GM19324 (cell line): Measurements from ENCODE around the gene CTSO.
"Not testable (repeated sequence)": the region's sequence is repeated elsewhere in the genome, so short reads cannot be mapped to it uniquely, and the experiment has no call there.

Source experiments
- ATAC-seq: cut with Tn5 transposase; IDR thresholded peaks from one replicate; pipeline ENCODE4 v1.9.1; 2021; ENCODE audit warnings: mild to moderate bottlenecking, moderate library complexity; ENCODE audit not compliant: unreplicated experiment, low FRiP score

CTSO gene

DNA sequence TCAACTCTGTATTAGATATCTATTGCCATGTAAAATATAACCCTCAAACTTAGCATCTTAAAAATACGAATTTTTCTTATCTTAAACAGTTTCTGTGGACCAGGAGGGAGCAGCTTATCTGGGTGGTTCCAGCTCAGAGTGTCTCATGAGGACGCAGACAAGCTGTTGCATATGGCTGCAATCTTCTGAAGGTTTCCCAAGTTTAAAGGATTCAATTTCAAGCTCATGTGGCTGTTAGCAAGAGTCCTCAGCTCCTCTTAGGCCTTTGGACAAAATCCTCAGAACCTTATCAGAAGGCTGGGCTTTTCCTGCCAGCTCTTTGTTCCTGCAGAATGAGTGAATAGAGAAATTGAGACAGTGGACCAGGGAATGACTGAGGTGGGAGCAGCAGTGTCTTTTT is 2.8 kb upstream of the CTSO start:
- no peak for ATAC-seq

DNA sequence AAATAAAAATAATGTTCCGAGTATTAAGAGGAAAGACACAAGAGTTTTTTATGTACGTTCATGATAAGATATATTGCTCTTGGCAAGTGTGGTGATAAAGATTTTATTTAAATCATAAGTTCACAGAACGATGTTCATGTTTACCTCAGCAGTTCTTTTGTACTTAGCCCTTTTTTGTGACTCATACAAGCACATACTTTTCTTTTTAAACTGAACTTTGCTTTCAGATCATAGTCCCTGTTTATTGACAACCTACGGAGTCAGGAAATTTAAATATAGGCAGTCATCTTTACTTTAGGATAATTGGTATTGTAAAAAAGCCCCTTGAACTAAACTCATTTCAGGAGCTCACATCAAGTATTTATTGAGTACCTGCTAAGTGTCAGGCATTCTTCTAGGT is 1.3 kb upstream of the CTSO start:
- ATAC-seq, result no peak

DNA sequence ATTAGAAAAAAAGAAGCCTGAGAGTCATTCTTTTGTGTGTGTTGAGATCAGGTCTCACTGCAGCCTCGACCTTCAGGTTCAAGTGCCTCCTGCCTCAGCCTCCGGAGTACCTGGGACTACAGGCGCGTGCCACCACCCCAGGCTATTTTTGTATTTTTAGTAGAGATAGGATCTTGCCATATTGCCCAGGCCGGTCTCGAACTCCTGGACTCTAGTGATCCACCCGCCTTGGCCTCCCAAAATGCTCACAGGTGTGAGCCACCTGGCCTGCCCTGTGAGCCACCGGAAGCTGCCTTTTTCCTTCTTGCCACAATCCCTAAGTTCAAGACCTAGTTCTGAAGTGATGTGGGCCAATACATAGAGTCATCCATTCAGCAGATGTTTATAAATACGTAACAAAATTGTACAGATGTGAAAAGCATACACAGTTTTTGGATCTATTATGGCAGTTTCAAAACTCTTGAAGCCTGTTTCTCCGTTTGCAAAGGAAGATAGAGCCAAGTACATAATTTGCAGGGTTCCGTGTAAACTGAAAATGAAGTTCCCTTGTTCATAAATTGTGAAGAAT is 536 bp upstream of the CTSO start:
- ATAC-seq, result no peak

DNA sequence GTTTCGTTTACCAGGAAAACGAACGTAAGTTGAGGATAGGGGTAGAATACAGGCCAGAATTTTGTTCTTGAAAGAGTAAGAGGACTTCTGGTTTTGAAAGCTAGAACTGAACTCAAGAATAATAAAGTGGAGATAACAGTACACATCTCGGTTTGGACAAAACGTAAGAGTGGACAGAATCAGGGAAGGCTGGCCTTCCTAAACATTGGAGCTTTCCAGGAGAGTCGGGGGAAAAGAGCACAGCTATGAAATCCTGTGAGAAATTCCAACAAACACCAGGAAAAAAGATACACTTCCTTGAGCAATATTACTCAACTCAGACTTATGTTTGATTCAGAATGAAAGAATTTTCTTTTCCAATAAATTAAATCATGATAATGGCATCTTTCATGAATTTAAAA is 1.2 kb downstream of the CTSO start:
- no peak for ATAC-seq

DNA sequence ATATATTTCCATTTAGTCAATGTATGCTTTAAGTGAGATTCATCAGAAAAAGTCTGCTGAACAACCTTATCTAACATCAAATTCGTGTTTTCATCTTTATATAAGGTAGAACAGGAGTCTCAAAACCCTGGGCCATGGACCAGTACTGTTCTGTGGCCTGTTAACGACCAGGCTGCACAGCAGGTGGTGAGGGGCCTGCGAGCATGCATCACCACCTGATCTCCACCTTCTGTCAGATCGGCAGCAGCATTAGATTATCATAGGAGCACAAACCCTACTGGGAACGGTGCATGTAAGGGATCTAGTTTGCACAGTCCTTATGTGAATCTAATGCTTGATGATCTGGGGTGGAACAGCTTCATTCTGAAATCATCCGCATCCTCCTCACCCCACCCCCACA is 3.2 kb downstream of the CTSO start:
- ATAC-seq, result no peak

GRCh38 chr4:155948541-155948940 is 5.1 kb downstream of the CTSO start:
- ATAC-seq, result no peak

- no peak for ATAC-seq
These were observed 7.2 kb downstream of the CTSO start for GRCh38 chr4:155946486-155946885.

DNA sequence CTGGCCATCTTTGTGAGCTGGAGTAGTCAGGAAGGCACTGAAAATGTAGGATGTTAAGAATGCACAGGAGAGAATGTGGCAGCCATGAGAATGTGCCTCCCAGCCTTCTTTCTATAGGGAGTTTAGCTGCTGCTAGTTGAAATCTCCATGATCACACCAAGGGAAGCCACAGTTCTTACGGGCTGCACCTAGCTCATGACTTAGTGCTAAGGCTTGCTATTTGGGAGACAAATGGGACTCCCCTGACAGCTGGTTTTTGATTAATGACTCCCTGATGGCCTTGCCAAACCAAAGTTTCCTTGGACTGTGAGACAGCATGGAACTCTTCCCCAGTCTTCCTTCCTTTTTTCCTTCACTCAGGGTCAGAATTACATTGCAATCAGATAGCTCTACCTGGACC is 9.2 kb downstream of the CTSO start:
- no peak for ATAC-seq

GRCh38 chr4:155943605-155944291 is 9.9 kb downstream of the CTSO start:
- no peak for ATAC-seq

- no peak for ATAC-seq
These were observed 11.8 kb downstream of the CTSO start for GRCh38 chr4:155941820-155942219.

- ATAC-seq, result no peak
These were observed 12.4 kb downstream of the CTSO start for GRCh38 chr4:155941085-155941790.

DNA sequence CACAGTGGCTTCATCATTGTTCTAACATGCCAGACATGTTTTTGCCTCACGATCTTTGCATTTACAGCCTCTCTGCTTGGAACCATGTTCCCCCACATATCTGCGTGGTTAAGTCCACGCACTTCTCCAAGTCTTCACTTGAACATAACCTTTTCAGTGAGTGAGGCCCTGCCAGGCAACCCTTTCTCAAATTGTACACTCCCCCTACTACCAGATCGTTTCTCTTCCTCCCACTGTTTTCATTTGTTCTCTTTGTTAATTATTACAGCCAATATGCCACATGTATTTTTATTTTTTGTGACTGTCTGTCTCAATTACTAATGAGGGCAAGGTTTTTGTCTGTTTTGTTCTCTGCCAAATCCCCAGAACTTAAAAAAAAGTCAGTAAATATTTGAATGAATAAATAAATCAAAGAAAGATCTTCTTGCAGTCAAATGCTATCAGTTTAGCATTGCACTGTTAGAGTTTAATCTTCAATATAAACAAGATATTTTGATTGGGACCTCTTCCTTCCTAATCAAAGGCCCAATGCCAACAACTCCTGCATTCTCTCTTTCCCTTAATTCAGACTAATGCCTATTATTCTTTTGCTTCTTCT is 18.2 kb downstream of the CTSO start:
- ATAC-seq, result no peak

DNA sequence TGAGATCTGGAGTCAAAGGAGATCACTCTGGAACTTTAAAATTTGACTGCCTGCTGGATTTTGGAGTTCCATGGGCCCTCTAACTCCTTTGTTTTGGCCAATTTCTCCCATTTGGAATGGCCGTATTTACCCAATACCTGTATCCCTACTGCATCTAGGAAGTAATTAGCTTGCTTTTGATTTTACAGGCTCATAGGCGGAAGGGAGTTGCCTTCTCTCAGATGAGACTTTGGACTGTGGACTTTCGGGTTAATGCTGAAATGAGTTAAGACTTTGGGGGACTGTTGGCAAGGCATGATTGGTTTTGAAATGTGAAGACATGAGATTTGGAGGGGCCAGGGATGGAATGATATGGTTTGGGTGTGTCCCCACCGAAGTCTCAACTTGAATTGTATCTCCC is 19.0 kb downstream of the CTSO start:
- not testable (repeated sequence) for ATAC-seq

DNA sequence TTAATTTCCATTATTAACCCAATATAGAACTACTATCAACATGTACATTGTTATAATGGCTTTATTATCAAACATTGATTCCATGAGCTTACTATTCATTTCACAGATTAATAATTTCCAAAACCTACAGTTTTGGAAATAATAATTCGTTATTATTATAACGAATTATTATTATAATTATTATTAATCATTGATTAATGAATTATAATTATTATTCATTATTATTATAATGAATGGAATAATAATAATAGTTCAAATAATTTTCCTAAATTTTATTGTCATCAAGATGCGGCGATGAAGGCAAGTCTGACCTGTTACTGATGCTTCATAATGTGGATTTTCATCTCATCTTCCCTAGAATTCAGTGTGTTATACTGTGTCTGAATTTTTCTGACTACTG is 22.0 kb downstream of the CTSO start:
- ATAC-seq, result no peak

- no peak for ATAC-seq
These were observed 23.3 kb downstream of the CTSO start for GRCh38 chr4:155930330-155930729.

DNA sequence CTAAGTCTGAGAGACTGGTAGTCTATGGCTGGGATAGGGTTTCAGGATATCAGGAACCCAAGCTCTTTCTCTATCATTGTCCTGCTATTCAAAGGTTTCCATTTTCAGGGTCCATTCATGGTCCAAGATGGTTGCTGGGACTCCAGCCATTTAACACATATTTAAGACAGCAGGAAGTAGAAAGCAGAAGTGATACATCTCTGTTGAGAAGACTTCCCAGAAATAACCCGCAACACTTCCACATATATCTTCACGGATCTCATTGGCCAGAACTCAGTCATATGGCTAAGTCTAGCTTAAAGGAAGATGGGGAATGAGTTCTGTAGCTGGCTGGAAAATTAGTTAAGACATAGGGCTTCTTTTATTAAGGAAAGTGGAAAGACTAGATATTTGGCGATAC is 23.8 kb downstream of the CTSO start:
- ATAC-seq, result no peak

- no peak for ATAC-seq
These were observed 29.0 kb downstream of the CTSO start for GRCh38 chr4:155924637-155925036.

DNA sequence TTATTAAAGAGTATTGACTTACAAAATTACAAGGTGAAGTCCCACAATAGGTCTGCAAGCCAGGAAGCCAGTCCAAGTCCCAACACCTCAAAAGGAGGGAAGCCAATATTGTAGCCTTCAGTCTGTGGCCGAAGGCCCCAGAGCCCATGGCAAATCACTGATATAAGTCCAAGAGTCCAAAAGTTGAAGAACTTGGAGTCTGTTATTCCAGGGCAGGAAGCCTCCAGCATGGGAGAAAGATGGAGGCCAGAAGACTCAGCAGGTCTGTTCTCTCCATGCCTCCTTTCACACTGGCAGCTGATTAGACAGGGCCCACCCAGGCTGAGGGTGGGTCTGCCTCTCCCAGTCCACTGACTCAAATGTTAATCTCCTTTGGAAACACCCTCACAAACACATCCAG is 32.1 kb downstream of the CTSO start:
- no peak for ATAC-seq

DNA sequence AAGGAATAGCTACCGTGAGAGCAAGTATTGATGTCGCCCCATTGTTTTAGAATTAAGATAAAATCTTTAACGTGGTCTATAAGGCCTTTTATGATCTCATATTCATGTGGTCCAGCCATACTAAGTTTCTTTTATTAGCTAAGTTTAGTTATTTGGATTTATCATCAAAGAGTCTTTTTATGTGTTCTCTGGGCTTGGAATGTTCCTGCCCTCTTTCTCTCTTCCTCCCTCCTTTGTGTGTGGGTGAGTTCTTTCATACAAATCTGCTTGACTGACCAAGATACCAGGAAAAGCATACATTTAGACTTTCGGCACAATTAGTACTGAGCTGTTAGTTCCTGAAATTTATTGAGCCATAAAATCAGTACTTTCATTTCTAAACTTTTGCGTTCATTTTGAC is 38.9 kb downstream of the CTSO start:
- no peak for ATAC-seq

GRCh38 chr4:155911905-155912304 is 41.8 kb downstream of the CTSO start:
- ATAC-seq, result no peak

DNA sequence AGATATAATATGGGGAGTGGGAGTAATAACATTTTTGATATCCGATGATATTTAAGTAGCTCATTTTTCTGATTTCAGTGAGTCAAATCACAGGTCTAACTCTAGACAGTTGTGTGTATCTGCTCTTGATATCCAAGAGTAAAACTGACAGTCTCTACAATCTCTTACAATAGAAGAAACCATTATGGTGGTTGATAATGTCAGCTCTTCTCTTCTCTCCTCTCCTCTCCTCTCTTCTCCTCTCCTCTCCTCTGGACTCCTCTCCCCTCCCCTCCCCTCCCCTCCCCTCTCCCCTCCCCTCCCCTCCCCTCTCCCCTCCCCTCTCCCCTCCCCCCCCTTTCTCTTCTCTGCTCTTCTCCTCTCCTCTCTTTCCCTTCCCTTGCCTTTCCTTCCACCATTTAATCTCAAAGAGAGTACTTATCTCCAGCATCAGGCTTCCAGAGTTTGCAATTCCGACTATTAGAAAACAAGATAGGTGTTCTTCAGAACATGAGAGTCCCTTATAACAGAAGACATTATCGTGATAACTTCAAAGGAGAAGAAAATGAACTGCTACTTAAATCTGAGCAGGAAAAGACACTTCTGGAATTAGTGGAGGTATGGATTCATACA is 43.9 kb downstream of the CTSO start:
- no peak for ATAC-seq
